ENCODE data around the gene GRHL1.
"Not testable (repeated sequence)": the region's sequence is repeated elsewhere in the genome, so short reads cannot be mapped to it uniquely, and the experiment has no call there.

The GRHL1 gene

GRCh38 chr2:10029875-10030223 lies 78.4 kb downstream of the GRHL1 start:
- Histone ChIP-seq H3K4me3 (ENCODE audit: insufficient read depth, low read length, poor library complexity, severe bottlenecking) (no peak overlapping the region), H3K36me3 (ENCODE audit: low read length) (no peaks in the 10 kb centered on the region), H3K9ac (ENCODE audit: low read length) (no peak overlapping the region), H3K9me2 (replicated peaks; ENCODE audit: insufficient read depth, low read length) (no peaks in the 10 kb centered on the region), H3K4me2 (ENCODE audit: low read depth, low read length, poor library complexity, severe bottlenecking) (no peak overlapping the region), H3K27me3 (ENCODE audit: low read length) (no peaks in the 10 kb centered on the region), H3K9me3 (ENCODE audit: insufficient read depth, low read length) (no peaks in the 10 kb centered on the region), H3K79me2 (ENCODE audit: insufficient read depth, low read length) (no peaks in the 10 kb centered on the region), H3F3A (ENCODE audit: insufficient read depth) (no peaks in the 10 kb centered on the region), H3K27ac (ENCODE audit: low read depth, low read length) (no peak overlapping the region), H2AFZ (ENCODE audit: low read depth, low read length, severe bottlenecking) (no peak overlapping the region), H4K20me1 (ENCODE audit: low read depth, low read length) (no peaks in the 10 kb centered on the region)
- TF ChIP-seq CTCF (IDR thresholded peaks at IDR 0.05; ENCODE audit: insufficient read depth, low read length, poor library complexity, severe bottlenecking) (no peak), EZH2phosphoT487 (conservative IDR thresholded peaks at IDR 0.05; ENCODE audit: low read length) (no peak)

- H3K27me3 ChIP-seq (ENCODE audit: low read length) = no peaks in the 10 kb centered on the region
- TF ChIP-seq CTCF (IDR thresholded peaks at IDR 0.05; ENCODE audit: insufficient read depth, low read length, poor library complexity, severe bottlenecking) (no peak), EZH2phosphoT487 (conservative IDR thresholded peaks at IDR 0.05; ENCODE audit: low read length) (no peak)
- H3K79me2 ChIP-seq (ENCODE audit: insufficient read depth, low read length) = no peaks in the 10 kb centered on the region
- H3K4me3 ChIP-seq (ENCODE audit: insufficient read depth, low read length, poor library complexity, severe bottlenecking) = no peak overlapping the region
- H3K27ac ChIP-seq (ENCODE audit: low read depth, low read length) = no peak overlapping the region
- H3K9me2 ChIP-seq (replicated peaks; ENCODE audit: insufficient read depth, low read length) = no peaks in the 10 kb centered on the region
- no peaks in the 10 kb centered on the region for H3K36me3 ChIP-seq (ENCODE audit: low read length)
- no peaks in the 10 kb centered on the region for H3F3A ChIP-seq (ENCODE audit: insufficient read depth)
- H2AFZ ChIP-seq (ENCODE audit: low read depth, low read length, severe bottlenecking) = no peak overlapping the region
- no peak overlapping the region for H3K4me2 ChIP-seq (ENCODE audit: low read depth, low read length, poor library complexity, severe bottlenecking)
- no peaks in the 10 kb centered on the region for H3K9me3 ChIP-seq (ENCODE audit: insufficient read depth, low read length)
- no peaks in the 10 kb centered on the region for H4K20me1 ChIP-seq (ENCODE audit: low read depth, low read length)
- H3K9ac ChIP-seq (ENCODE audit: low read length) = no peak overlapping the region
These were observed 78.8 kb downstream of the GRHL1 start for GRCh38 chr2:10030311-10030736.

GRCh38 chr2:10030798-10031197 lies 79.3 kb downstream of the GRHL1 start:
- not testable (repeated sequence) for H4K20me1 ChIP-seq (ENCODE audit: low read depth, low read length); H3K36me3 ChIP-seq (ENCODE audit: low read length); H3K9me3 ChIP-seq (ENCODE audit: insufficient read depth, low read length); H3K4me3 ChIP-seq (ENCODE audit: insufficient read depth, low read length, poor library complexity, severe bottlenecking); H2AFZ ChIP-seq (ENCODE audit: low read depth, low read length, severe bottlenecking); H3K4me2 ChIP-seq (ENCODE audit: low read depth, low read length, poor library complexity, severe bottlenecking); H3K9me2 ChIP-seq (replicated peaks; ENCODE audit: insufficient read depth, low read length); H3K79me2 ChIP-seq (ENCODE audit: insufficient read depth, low read length); H3F3A ChIP-seq (ENCODE audit: insufficient read depth); H3K27me3 ChIP-seq (ENCODE audit: low read length); H3K27ac ChIP-seq (ENCODE audit: low read depth, low read length); H3K9ac ChIP-seq (ENCODE audit: low read length)

- Histone ChIP-seq H3K4me2 (ENCODE audit: low read depth, low read length, poor library complexity, severe bottlenecking) (no peak overlapping the region), H3F3A (ENCODE audit: insufficient read depth) (no peaks in the 10 kb centered on the region), H3K4me3 (ENCODE audit: insufficient read depth, low read length, poor library complexity, severe bottlenecking) (no peak overlapping the region), H4K20me1 (ENCODE audit: low read depth, low read length) (no peaks in the 10 kb centered on the region), H3K27ac (ENCODE audit: low read depth, low read length) (no peak overlapping the region), H3K9me3 (ENCODE audit: insufficient read depth, low read length) (no peaks in the 10 kb centered on the region), H3K27me3 (ENCODE audit: low read length) (no peaks in the 10 kb centered on the region), H3K79me2 (ENCODE audit: insufficient read depth, low read length) (no peaks in the 10 kb centered on the region), H2AFZ (ENCODE audit: low read depth, low read length, severe bottlenecking) (no peak overlapping the region), H3K36me3 (ENCODE audit: low read length) (no peaks in the 10 kb centered on the region), H3K9ac (ENCODE audit: low read length) (no peak overlapping the region), H3K9me2 (replicated peaks; ENCODE audit: insufficient read depth, low read length) (no peaks in the 10 kb centered on the region)
- TF ChIP-seq CTCF (IDR thresholded peaks at IDR 0.05; ENCODE audit: insufficient read depth, low read length, poor library complexity, severe bottlenecking) = no peak
- no peak for TF ChIP-seq EZH2phosphoT487 (conservative IDR thresholded peaks at IDR 0.05; ENCODE audit: low read length)
These were observed 80.6 kb downstream of the GRHL1 start for GRCh38 chr2:10031886-10032745.

All from SU-DHL-6 (cell line).